Ascending aorta (tissue), 2 donors: ENCODE measurements around the gene LRIG3. TPM values are rescaled to one million over a fixed set of nuclear protein-coding genes. Genes with fewer than 3 reads are reported as not detected.

Source experiments
- DNase-seq, 2 donors: peaks; one replicate each; pipeline ENCODE4 v3.0.0-alpha.2; 2019; ENCODE audit warnings: low spot score in 2 of 2
- H3K27ac ChIP-seq, 2 donors: fragments of 200-600 bp; sonication (generic); one replicate each; pipeline ENCODE4 v1.5.1; 2016 to 2017; ENCODE audit warnings: mild to moderate bottlenecking in 1 of 2
- H3K27me3 ChIP-seq: fragments of 200-600 bp; sonication (generic); one replicate; pipeline ENCODE4 v1.5.1; 2017
- H3K36me3 ChIP-seq, 2 donors: fragments of 200-600 bp; sonication (generic); one replicate each; pipeline ENCODE4 v1.5.1; 2016
- H3K4me1 ChIP-seq, 2 donors: fragments of 200-600 bp; sonication (generic); one replicate each; pipeline ENCODE4 v1.5.1; 2016 to 2017; ENCODE audit warnings: mild to moderate bottlenecking in 1 of 2
- H3K4me3 ChIP-seq, 2 donors: fragments of 200-600 bp; sonication (generic); one replicate each; pipeline ENCODE4 v1.5.1; 2016 to 2017; ENCODE audit warnings: mild to moderate bottlenecking in 1 of 2
- H3K9me3 ChIP-seq, 2 donors: fragments of 200-600 bp; sonication (generic); one replicate each; pipeline ENCODE4 v1.5.1; 2016
- CTCF ChIP-seq, 3 experiments: fragments of 200-600 bp in 2 of 3; fragments of 450-650 bp in 1 of 3; sonication (generic) in 2 of 3; IDR thresholded peaks; one replicate each; pipeline ENCODE4 v1.5.1; 2016 to 2019; ENCODE audit warnings: antibody characterized with exemption in 3 of 3, mild to moderate bottlenecking in 1 of 3, moderate library complexity in 1 of 3
- intact Hi-C: fragments of 100-400 bp; cut with DNase I; formaldehyde crosslinking; loops from one replicate; pipeline ENCODE4 v1.15.1; 2023
- total RNA-seq: library from RNA; depleted of rRNA; stranded (reverse); fragments of >200 nt; gene quantifications from one replicate; pipeline ENCODE4 v1.1.0, GENCODE V29; 2016

Gene LRIG3
- total RNA-seq, 1 donor from 2014 or later, result 12.3 TPM

GRCh38 chr12:58917699-58918468 is 2.4 kb downstream of the LRIG3 start:
- DNase-seq, result no peak
- Histone ChIP-seq H3K27me3 (no peaks in the 10 kb centered on the region), H3K27ac (peak overlapping the region; percentile 93 to 97), H3K9me3 (no peaks in the 10 kb centered on the region), H3K4me3 (peak overlapping the region; percentile 77 to 91), H3K36me3 (peaks cover 0 to 8% of the 10 kb centered on the region in 2 donors), H3K4me1 (peaks cover 2 to 19% of the 10 kb centered on the region in 2 donors)
- TF ChIP-seq CTCF (IDR thresholded peaks at IDR 0.05), result no peak
- intact Hi-C loops, result loop anchor here (5.0 to 10.0 kb wide), 3 partner anchors 234 to 684 kb away; no protein-coding TSS in a partner anchor

GRCh38 chr12:58916921-58917511 is 3.3 kb downstream of the LRIG3 start:
- H3K9me3 ChIP-seq, result no peaks in the 10 kb centered on the region
- no peak for TF ChIP-seq CTCF (IDR thresholded peaks at IDR 0.05)
- no peak for DNase-seq
- H3K36me3 ChIP-seq, result peaks cover 0 to 14% of the 10 kb centered on the region in 2 donors
- H3K4me1 ChIP-seq, result peaks cover 2 to 19% of the 10 kb centered on the region in 2 donors
- peak overlapping the region; percentile 77 to 91 for H3K4me3 ChIP-seq
- H3K27ac ChIP-seq, result peak overlapping the region; percentile 93 to 97
- H3K27me3 ChIP-seq, result no peaks in the 10 kb centered on the region
- intact Hi-C loops, result loop anchor here (5.0 to 10.0 kb wide), 3 partner anchors 235 to 685 kb away; no protein-coding TSS in a partner anchor

GRCh38 chr12:58916161-58916621 is 4.1 kb downstream of the LRIG3 start:
- Histone ChIP-seq H3K4me3 (peak overlapping the region; percentile 77 to 91), H3K4me1 (peaks cover 2 to 18% of the 10 kb centered on the region in 2 donors), H3K27me3 (no peaks in the 10 kb centered on the region), H3K9me3 (no peaks in the 10 kb centered on the region), H3K36me3 (peaks cover 5 to 18% of the 10 kb centered on the region in 2 donors), H3K27ac (peak overlapping the region; percentile 93 to 97)
- intact Hi-C loops, result loop anchor here (5.0 to 10.0 kb wide), 3 partner anchors 236 to 686 kb away; no protein-coding TSS in a partner anchor
- DNase-seq, result no peak
- TF ChIP-seq CTCF (IDR thresholded peaks at IDR 0.05), result no peak

GRCh38 chr12:58915634-58916033 is 4.7 kb downstream of the LRIG3 start:
- H3K4me3 ChIP-seq, result peak overlapping the region; percentile 6 to 91
- H3K27ac ChIP-seq, result peak overlapping the region in 1 of 2 donors; percentile 97
- no peak for DNase-seq
- H3K4me1 ChIP-seq, result peaks cover 2 to 14% of the 10 kb centered on the region in 2 donors
- H3K9me3 ChIP-seq, result no peaks in the 10 kb centered on the region
- intact Hi-C loops, result loop anchor here (5.0 to 10.0 kb wide), 3 partner anchors 237 to 687 kb away; no protein-coding TSS in a partner anchor
- peaks cover 6 to 22% of the 10 kb centered on the region in 2 donors for H3K36me3 ChIP-seq
- no peaks in the 10 kb centered on the region for H3K27me3 ChIP-seq
- no peak for TF ChIP-seq CTCF (IDR thresholded peaks at IDR 0.05)

GRCh38 chr12:58915037-58915436 is 5.3 kb downstream of the LRIG3 start:
- DNase-seq, result no peak
- Histone ChIP-seq H3K36me3 (peaks cover 6 to 27% of the 10 kb centered on the region in 2 donors), H3K27me3 (no peaks in the 10 kb centered on the region), H3K9me3 (no peaks in the 10 kb centered on the region), H3K4me3 (peak overlapping the region; percentile 6 to 91), H3K4me1 (peaks cover 2 to 14% of the 10 kb centered on the region in 2 donors), H3K27ac (peak overlapping the region in 1 of 2 donors; percentile 97)
- TF ChIP-seq CTCF (IDR thresholded peaks at IDR 0.05), result no peak
- intact Hi-C loops, result loop anchor here (5.0 to 10.0 kb wide), 3 partner anchors 237 to 687 kb away; no protein-coding TSS in a partner anchor
